ENCODE results near the gene NUP62. TPM values are rescaled to one million over a fixed set of nuclear protein-coding genes. Genes with fewer than 3 reads are reported as not detected.

NUP62 gene
- polyA plus RNA-seq, 12 donors = 43.9 to 530 (median 54.9) TPM

Other genes with a start within 250 kb of the NUP62 start
- 1 to 10 TPM in 6 of 12 donors, under 1 TPM in 4, not detected in 2; 0.78 to 1.5 (median 1.1) TPM for gene ADM5, start 239.9 kb downstream of the NUP62 start, polyA plus RNA-seq (ENCODE audit: insufficient read length in 12 of 12)
- gene CPT1C, start 238.4 kb downstream of the NUP62 start, polyA plus RNA-seq (ENCODE audit: insufficient read length in 12 of 12) = 10 to 100 TPM in 5 of 12 donors, 1 to 10 TPM in 5, not detected in 2; 5.6 to 14.2 (median 9.9) TPM
- 1 to 10 TPM in 3 of 12 donors, under 1 TPM in 7, not detected in 2; 0.14 to 1.4 (median 0.50) TPM for gene TSKS, start 166.2 kb downstream of the NUP62 start, polyA plus RNA-seq (ENCODE audit: insufficient read length in 12 of 12)
- 10 to 100 TPM in 11 of 12 donors, not detected in 1; 44.1 to 78.6 (median 47.9) TPM for gene AP2A1, start 162.5 kb downstream of the NUP62 start, polyA plus RNA-seq (ENCODE audit: insufficient read length in 12 of 12)
- 10 to 100 TPM in 11 of 12 donors, not detected in 1; 11.8 to 41.9 (median 16.0) TPM for gene FUZ, start 116.2 kb downstream of the NUP62 start, polyA plus RNA-seq (ENCODE audit: insufficient read length in 12 of 12)
- 10 to 100 TPM in 11 of 12 donors, not detected in 1; 26.4 to 44.2 (median 29.5) TPM for gene MED25, start 111.2 kb downstream of the NUP62 start, polyA plus RNA-seq (ENCODE audit: insufficient read length in 12 of 12)
- gene PTOV1, start 78.3 kb downstream of the NUP62 start, polyA plus RNA-seq (ENCODE audit: insufficient read length in 12 of 12) = 100 to 1,000 TPM in 11 of 12 donors, not detected in 1; 143 to 230 (median 174) TPM
- 10 to 100 TPM in 11 of 12 donors, not detected in 1; 17.2 to 73.0 (median 28.5) TPM for gene PNKP, start 61.9 kb downstream of the NUP62 start, polyA plus RNA-seq (ENCODE audit: insufficient read length in 12 of 12)
- 100 to 1,000 TPM in 1 of 12 donors, 10 to 100 TPM in 11; 26.0 to 219 (median 30.8) TPM for gene AKT1S1, start 52.1 kb downstream of the NUP62 start, polyA plus RNA-seq (ENCODE audit: insufficient read length in 12 of 12)
- 10 to 100 TPM in 11 of 12 donors, not detected in 1; 25.8 to 44.9 (median 32.5) TPM for gene TBC1D17, start 51.8 kb downstream of the NUP62 start, polyA plus RNA-seq (ENCODE audit: insufficient read length in 12 of 12)
- 1 to 10 TPM in 4 of 12 donors, under 1 TPM in 6, not detected in 2; 0.26 to 2.5 (median 0.94) TPM for gene IL4I1, start 32.6 kb downstream of the NUP62 start, polyA plus RNA-seq (ENCODE audit: insufficient read length in 12 of 12)
- 10 to 100 TPM in 11 of 12 donors, not detected in 1; 13.1 to 40.2 (median 26.6) TPM for gene ATF5, start 299 bp downstream of the NUP62 start, polyA plus RNA-seq (ENCODE audit: insufficient read length in 12 of 12)
- gene SIGLEC11, start 31.7 kb upstream of the NUP62 start, polyA plus RNA-seq (ENCODE audit: insufficient read length in 12 of 12) = 1 to 10 TPM in 3 of 12 donors, under 1 TPM in 8, not detected in 1; 0.48 to 5.5 (median 0.77) TPM
- gene VRK3, start 95.9 kb upstream of the NUP62 start, polyA plus RNA-seq (ENCODE audit: insufficient read length in 12 of 12) = 10 to 100 TPM in 11 of 12 donors, not detected in 1; 15.8 to 31.7 (median 19.8) TPM
- gene ZNF473, start 96.5 kb upstream of the NUP62 start, polyA plus RNA-seq (ENCODE audit: insufficient read length in 12 of 12) = 10 to 100 TPM in 2 of 12 donors, 1 to 10 TPM in 9, not detected in 1; 6.2 to 10.8 (median 8.3) TPM
- under 1 TPM in 1 of 12 donors, not detected in 11; 0.24 TPM for gene IZUMO2, start 233.8 kb upstream of the NUP62 start, polyA plus RNA-seq (ENCODE audit: insufficient read length in 12 of 12)